IMR-90 (cell line): Measurements from ENCODE around the gene WIPF1. TPM values are rescaled to one million over a fixed set of nuclear protein-coding genes. Genes with fewer than 3 reads are reported as not detected.

Source experiments
- ATAC-seq: fragments of 200-7000 bp; cut with Tn5 transposase; 2 replicates; pipeline ENCODE4 v1.9.1; 2020; ENCODE audit warnings: low read depth, mild to moderate bottlenecking, moderate library complexity
- BruUV-seq: library from RNA; stranded (reverse); fragments of 400-500 nt; replicated peaks from 2 replicates; lab custom pipeline; 2021; lab: Mats Ljungman, UMichigan
- CTCF ChIA-PET: fragments of 300-600 bp; formaldehyde crosslinking; extraction: SDS; loops from one replicate; lab custom pipeline; 2021; ENCODE audit warnings: antibody characterized with exemption; lab: Yijun Ruan, JAX
- POLR2A ChIA-PET: fragments of 300-600 bp; sonication (Branson Sonifier 250); formaldehyde crosslinking; loops from one replicate; lab custom pipeline; 2022; ENCODE audit warnings: antibody characterized with exemption; ENCODE audit not compliant: unreplicated experiment; lab: Charles Lee
- DNase-seq: peaks from one replicate; pipeline ENCODE4 v3.0.0; 2013
- H2AFZ ChIP-seq: replicated peaks from 2 replicates; pipeline ENCODE3; 2013; ENCODE audit warnings: low read length, mild to moderate bottlenecking; ENCODE audit not compliant: poor library complexity
- H2AK5ac ChIP-seq: 2 replicates; pipeline ENCODE4 v1.6.1; 2013; ENCODE audit warnings: low read depth, low read length, inconsistent platforms
- H2AK9ac ChIP-seq: replicated peaks from 2 replicates; pipeline ENCODE3; 2013; ENCODE audit warnings: mild to moderate bottlenecking, low read depth, low read length, moderate library complexity; ENCODE audit not compliant: poor library complexity
- H2BK120ac ChIP-seq: 2 replicates; pipeline ENCODE4 v1.6.1; 2013; ENCODE audit warnings: low read depth, low read length, inconsistent platforms
- H2BK15ac ChIP-seq: 3 replicates; pipeline ENCODE4 v1.6.1; 2013; ENCODE audit warnings: low read depth, low read length, inconsistent platforms
- H2BK20ac ChIP-seq: 2 replicates; pipeline ENCODE4 v1.6.1; 2013; ENCODE audit warnings: low read depth, mild to moderate bottlenecking, inconsistent platforms, low read length, moderate library complexity
- H2BK5ac ChIP-seq: 2 replicates; pipeline ENCODE4 v1.6.1; 2013; ENCODE audit warnings: mild to moderate bottlenecking, low read depth, low read length, inconsistent platforms; ENCODE audit not compliant: poor library complexity, severe bottlenecking
- H3K14ac ChIP-seq: replicated peaks from 2 replicates; pipeline ENCODE4 v1.6.1; 2013; ENCODE audit warnings: low read depth, low read length, inconsistent platforms
- H3K18ac ChIP-seq: 2 replicates; pipeline ENCODE4 v1.6.1; 2013; ENCODE audit warnings: low read depth, low read length, control low read depth
- H3K23ac ChIP-seq: 2 replicates; pipeline ENCODE4 v1.6.1; 2013; ENCODE audit warnings: low read depth, low read length, inconsistent platforms
- H3K27ac ChIP-seq: 2 replicates; pipeline ENCODE4 v1.5.1; 2013; ENCODE audit warnings: mild to moderate bottlenecking, control low read depth, low read length; ENCODE audit not compliant: insufficient read depth
- H3K27me3 ChIP-seq: 2 replicates; pipeline ENCODE4 v1.6.1; 2013; ENCODE audit warnings: low read length; ENCODE audit not compliant: control insufficient read depth, insufficient read depth
- H3K36me3 ChIP-seq: 2 replicates; pipeline ENCODE4 v1.6.1; 2013; ENCODE audit warnings: low read length, mixed read lengths; ENCODE audit not compliant: control insufficient read depth, insufficient read depth
- H3K4ac ChIP-seq: 2 replicates; pipeline ENCODE4 v1.6.1; 2013; ENCODE audit warnings: low read depth, low read length, inconsistent platforms
- H3K4me1 ChIP-seq: 2 replicates; pipeline ENCODE4 v1.6.1; 2013; ENCODE audit warnings: low read length, mixed read lengths; ENCODE audit not compliant: control insufficient read depth, insufficient read depth
- H3K4me2 ChIP-seq: 2 replicates; pipeline ENCODE4 v1.6.1; 2013; ENCODE audit warnings: low read depth, mild to moderate bottlenecking, control low read depth, low read length, moderate library complexity
- H3K4me3 ChIP-seq: 2 replicates; pipeline ENCODE4 v1.5.1; 2013; ENCODE audit warnings: low read depth, mild to moderate bottlenecking, control low read depth, low read length, moderate library complexity; ENCODE audit not compliant: insufficient read depth
- H3K56ac ChIP-seq: 2 replicates; pipeline ENCODE4 v1.6.1; 2013; ENCODE audit warnings: low read length, inconsistent platforms; ENCODE audit not compliant: insufficient read depth; ENCODE audit errors: extremely low read depth
- H3K79me1 ChIP-seq, 2 experiments: 2 replicates each; pipeline ENCODE4 v1.6.1; 2013; ENCODE audit warnings: low read length in 2 of 2, inconsistent platforms in 1 of 2, low read depth in 1 of 2
- H3K9ac ChIP-seq: 2 replicates; pipeline ENCODE4 v1.6.1; 2013; ENCODE audit warnings: low read depth, low read length, control low read depth
- H3K9me1 ChIP-seq: 2 replicates; pipeline ENCODE4 v1.6.1; 2013; ENCODE audit warnings: low read length, inconsistent platforms; ENCODE audit not compliant: insufficient read depth
- H3K9me3 ChIP-seq: 2 replicates; pipeline ENCODE4 v1.6.1; 2013; ENCODE audit warnings: low read length; ENCODE audit not compliant: control insufficient read depth, insufficient read depth
- H4K20me1 ChIP-seq: 2 replicates; pipeline ENCODE4 v1.6.1; 2013; ENCODE audit warnings: low read length, inconsistent platforms; ENCODE audit not compliant: insufficient read depth
- H4K5ac ChIP-seq: 2 replicates; pipeline ENCODE4 v1.6.1; 2013; ENCODE audit warnings: mild to moderate bottlenecking, low read depth, low read length, control low read depth
- H4K8ac ChIP-seq, 2 experiments: 2 replicates each; pipeline ENCODE4 v1.6.1; 2013; ENCODE audit warnings: low read depth in 2 of 2, low read length in 2 of 2, control low read depth in 1 of 2, inconsistent platforms in 1 of 2
- H4K91ac ChIP-seq: 2 replicates; pipeline ENCODE4 v1.6.1; 2013; ENCODE audit warnings: low read depth, low read length, inconsistent platforms; ENCODE audit not compliant: insufficient read depth
- BHLHE40 ChIP-seq: fragments of 150-350 bp; IDR thresholded peaks from 2 replicates; pipeline ENCODE4 v1.6.1; 2016; ENCODE audit warnings: mild to moderate bottlenecking, low read depth, low read length
- CHD1 ChIP-seq: IDR thresholded peaks from 2 replicates; pipeline ENCODE4 v1.6.1; 2012; ENCODE audit warnings: low read depth, low read length, improper control_type of control experiment
- MAFK ChIP-seq: IDR thresholded peaks from 2 replicates; pipeline ENCODE4 v1.6.1; 2012; ENCODE audit warnings: low read depth, low read length, improper control_type of control experiment
- NFE2L2 ChIP-seq: fragments of 150-350 bp; IDR thresholded peaks from 2 replicates; pipeline ENCODE4 v1.6.1; 2016; ENCODE audit warnings: low read depth, mild to moderate bottlenecking, low read length
- POLR2A ChIP-seq: IDR thresholded peaks from 2 replicates; pipeline ENCODE4 v1.6.1; 2012; ENCODE audit warnings: mild to moderate bottlenecking, low read depth, low read length
- RAD21 ChIP-seq: IDR thresholded peaks from 2 replicates; pipeline ENCODE4 v1.6.1; 2012; ENCODE audit warnings: low read length, improper control_type of control experiment
- RCOR1 ChIP-seq: IDR thresholded peaks from 2 replicates; pipeline ENCODE4 v1.6.1; 2012; ENCODE audit warnings: mild to moderate bottlenecking, low read length, improper control_type of control experiment; ENCODE audit not compliant: insufficient replicate concordance
- dilution Hi-C: fragments of 300-500 bp; cut with HindIII; formaldehyde crosslinking; loops from one replicate; pipeline ENCODE4 v1.14.3; 2018; ENCODE audit warnings: low sequenced_read_pairs; ENCODE audit not compliant: unreplicated experiment
- in situ Hi-C: fragments of 300-500 bp; cut with MboI; formaldehyde crosslinking; loops from 3 replicates; pipeline ENCODE4 v1.14.3; 2019; ENCODE audit warnings: low sequenced_read_pairs, inconsistent platforms, mixed read lengths
- intact Hi-C: fragments of 100-400 bp; cut with micrococcal nuclease; formaldehyde crosslinking; loops from 2 replicates; pipeline ENCODE4 v1.10.0; 2022
- polyA plus RNA-seq, 3 experiments: library from polyadenylated mRNA; depleted of rRNA; stranded (reverse); fragments of >200 nt; gene quantifications; 2 replicates each; pipeline ENCODE4 v1.2.3, GENCODE V29; 2012; ENCODE audit warnings: low replicate concordance in 1 of 3
- total RNA-seq: library from RNA; depleted of rRNA; stranded (reverse); fragments of >200 nt; gene quantifications from 2 replicates; pipeline ENCODE4 v1.2.3, GENCODE V29; 2012

Gene WIPF1
- total and polyA plus RNA-seq, 2 of the 4 experiments (the other 2 are of a cell fraction): 2.7 to 13.5 TPM

DNA sequence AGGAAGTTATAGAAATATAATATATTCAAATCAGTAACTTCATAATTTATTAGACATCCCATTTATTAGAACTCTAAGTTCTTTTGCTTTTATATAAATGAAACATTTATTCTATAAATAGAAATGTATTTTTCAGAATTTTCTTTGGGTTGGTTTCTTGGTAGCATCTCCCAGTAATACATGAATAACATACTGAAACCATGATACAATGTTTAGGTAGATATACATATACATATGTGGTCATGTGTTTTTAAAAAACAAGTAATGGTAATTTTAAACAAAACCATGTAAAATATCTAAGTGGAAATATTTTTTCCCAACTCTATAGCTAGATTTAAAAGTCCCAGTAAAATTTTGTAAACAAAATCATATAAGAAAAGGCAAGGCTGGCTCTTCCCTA is 36.9 kb downstream of the WIPF1 start:
- in situ Hi-C loops (no loop called here), dilution Hi-C loops (no loop called here), intact Hi-C loops (no loop called here)
- H3K9ac ChIP-seq: no peak overlapping the region
- H3K14ac ChIP-seq: no peak overlapping the region
- H4K8ac ChIP-seq: no peak overlapping the region
- ChIA-PET CTCF (interaction anchor here (0.6 kb wide), 1 partner anchor 21 kb away, joined by 4 read pairs; no protein-coding TSS in a partner anchor), POLR2A (no interaction called here)
- H3K9me3 ChIP-seq: no peaks in the 10 kb centered on the region
- H2AFZ ChIP-seq: no peak overlapping the region
- no peak overlapping the region for H4K5ac ChIP-seq
- no peak overlapping the region for H3K4ac ChIP-seq
- no peak for TF ChIP-seq RCOR1
- no peak for TF ChIP-seq NFE2L2
- no peak for TF ChIP-seq BHLHE40
- no peak for TF ChIP-seq MAFK
- TF ChIP-seq CHD1: no peak
- no peak for TF ChIP-seq POLR2A
- no peak for TF ChIP-seq RAD21
- no peaks in the 10 kb centered on the region for H3K27me3 ChIP-seq
- no peaks in the 10 kb centered on the region; the same call in 1 of the 2 replicates for H3K9me1 ChIP-seq
- DNase-seq: no peak
- H4K20me1 ChIP-seq: no peaks in the 10 kb centered on the region
- H2AK9ac ChIP-seq: no peak overlapping the region
- no TSS peak for BruUV-seq
- H2AK5ac ChIP-seq: no peak overlapping the region
- H2BK5ac ChIP-seq: no peak overlapping the region
- H4K91ac ChIP-seq: no peak overlapping the region
- peaks cover 2% of the 10 kb centered on the region for H3K36me3 ChIP-seq
- no peak overlapping the region for H2BK120ac ChIP-seq
- no peaks in the 10 kb centered on the region; the same call in 1 of the 2 replicates for H3K4me1 ChIP-seq
- no peak overlapping the region for H3K4me2 ChIP-seq
- H3K23ac ChIP-seq: no peak overlapping the region
- no peak overlapping the region for H3K56ac ChIP-seq
- no peak overlapping the region for H3K27ac ChIP-seq
- ATAC-seq: no peak
- no peak overlapping the region for H3K4me3 ChIP-seq
- H3K18ac ChIP-seq: no peak overlapping the region
- H2BK15ac ChIP-seq: no peak overlapping the region
- no peak overlapping the region for H2BK20ac ChIP-seq
- H3K79me1 ChIP-seq: no peaks in the 10 kb centered on the region
